Fibroblast of skin of right quadriceps (primary cell): Measurements from ENCODE around the gene DCXR.
A peak's percentile ranks its signal among the peaks of the same experiment; 100 is the strongest.

Source experiments
- DNase-seq: peaks from one replicate; pipeline ENCODE4 v3.0.0-alpha.2; 2013

Gene DCXR

DNA sequence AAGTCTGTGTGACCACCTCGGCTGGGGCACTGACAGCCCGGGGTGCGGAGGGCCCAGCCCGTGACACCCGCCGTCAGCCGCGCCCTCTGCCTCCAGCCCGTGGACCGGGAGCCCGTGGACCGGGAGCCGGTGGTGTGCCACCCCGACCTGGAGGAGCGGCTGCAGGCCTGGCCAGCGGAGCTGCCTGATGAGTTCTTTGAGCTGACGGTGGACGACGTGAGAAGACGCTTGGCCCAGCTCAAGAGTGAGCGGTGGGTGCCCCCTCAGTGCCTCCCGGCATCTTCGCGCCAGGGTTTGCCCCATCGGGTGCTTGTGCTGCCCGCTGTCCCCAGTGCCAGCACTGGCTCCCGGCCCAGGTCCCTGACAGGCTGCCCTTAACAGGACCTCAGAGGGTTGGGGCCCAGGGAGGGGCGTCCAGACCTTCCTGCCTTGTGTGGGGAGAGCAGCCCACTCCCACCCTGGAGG, 28.5 kb downstream of the DCXR start:
- DNase-seq = no peak

DNA sequence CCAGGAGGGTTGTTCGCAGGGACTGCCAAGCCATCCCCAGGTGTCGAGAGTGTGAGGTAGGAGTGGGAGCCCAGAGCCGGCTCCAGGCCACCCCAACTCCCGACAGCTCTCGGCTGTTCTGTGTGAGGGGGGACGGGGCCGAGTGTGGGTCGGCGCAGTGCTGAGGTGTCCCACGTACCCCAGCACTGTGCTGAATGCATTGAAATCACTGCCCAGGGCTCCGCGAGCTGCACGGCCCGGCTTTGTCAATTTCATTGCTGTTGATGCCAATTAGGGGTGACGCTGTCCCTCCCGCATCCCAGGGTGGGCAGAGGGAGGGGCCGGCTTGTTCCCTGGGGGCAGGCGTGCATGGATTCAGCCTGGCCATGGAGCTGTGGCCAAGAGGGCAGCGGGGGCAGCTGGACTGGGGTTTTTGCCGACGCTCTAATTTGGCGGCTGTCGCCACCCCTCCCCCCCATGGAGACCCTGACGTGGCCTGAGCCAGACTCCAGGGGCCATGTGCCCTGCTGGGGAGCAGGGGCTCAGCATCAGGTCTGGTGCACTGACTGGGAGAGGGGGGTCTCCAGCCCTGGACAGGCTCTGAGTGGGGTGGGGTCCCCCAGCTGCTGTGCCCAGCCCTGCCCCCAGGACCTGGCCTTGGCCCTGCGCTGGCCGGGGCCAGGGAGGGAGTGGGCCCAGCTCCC, 29.1 kb downstream of the DCXR start:
- no peak for DNase-seq

DNA sequence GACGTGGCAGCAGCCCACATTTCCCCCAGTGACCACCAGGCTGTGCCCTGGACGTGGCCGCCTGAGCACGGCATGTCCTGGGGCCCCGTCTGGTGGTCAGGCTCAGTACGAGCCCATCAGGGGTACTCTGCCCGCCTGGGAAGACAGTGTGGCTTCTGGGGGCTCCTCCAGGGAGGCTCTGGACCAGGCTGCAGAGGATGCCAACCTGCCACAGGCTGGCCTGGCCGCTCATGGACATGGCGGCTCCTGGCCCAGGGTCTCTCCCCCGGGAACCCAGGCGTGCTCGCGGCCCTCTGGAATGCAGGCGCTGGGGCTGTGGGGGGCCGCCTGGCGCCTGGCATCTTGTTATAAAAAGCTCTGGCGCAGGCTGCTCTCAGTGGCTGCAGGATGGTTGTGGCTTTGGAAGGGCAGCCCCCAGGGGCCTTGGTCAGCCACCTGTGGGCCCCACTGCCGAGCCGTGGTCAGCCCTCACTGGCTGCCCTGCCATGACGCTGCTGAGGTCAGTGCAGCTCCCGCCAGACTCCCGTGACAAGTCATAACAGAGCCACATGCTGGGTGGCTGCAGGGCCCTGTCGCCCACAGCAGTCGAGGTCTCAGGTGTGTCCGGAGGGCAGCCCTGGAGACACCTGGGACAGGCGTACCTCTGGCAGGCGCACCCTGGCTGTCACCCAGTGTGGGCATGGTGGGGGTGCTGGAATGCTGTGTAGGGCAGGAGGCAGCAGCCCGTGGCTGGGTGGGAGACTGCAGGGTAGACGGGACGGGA, 29.8 kb downstream of the DCXR start:
- no peak for DNase-seq

GRCh38 chr17:82007228-82007494, 30.3 kb downstream of the DCXR start:
- DNase-seq = no peak

DNA sequence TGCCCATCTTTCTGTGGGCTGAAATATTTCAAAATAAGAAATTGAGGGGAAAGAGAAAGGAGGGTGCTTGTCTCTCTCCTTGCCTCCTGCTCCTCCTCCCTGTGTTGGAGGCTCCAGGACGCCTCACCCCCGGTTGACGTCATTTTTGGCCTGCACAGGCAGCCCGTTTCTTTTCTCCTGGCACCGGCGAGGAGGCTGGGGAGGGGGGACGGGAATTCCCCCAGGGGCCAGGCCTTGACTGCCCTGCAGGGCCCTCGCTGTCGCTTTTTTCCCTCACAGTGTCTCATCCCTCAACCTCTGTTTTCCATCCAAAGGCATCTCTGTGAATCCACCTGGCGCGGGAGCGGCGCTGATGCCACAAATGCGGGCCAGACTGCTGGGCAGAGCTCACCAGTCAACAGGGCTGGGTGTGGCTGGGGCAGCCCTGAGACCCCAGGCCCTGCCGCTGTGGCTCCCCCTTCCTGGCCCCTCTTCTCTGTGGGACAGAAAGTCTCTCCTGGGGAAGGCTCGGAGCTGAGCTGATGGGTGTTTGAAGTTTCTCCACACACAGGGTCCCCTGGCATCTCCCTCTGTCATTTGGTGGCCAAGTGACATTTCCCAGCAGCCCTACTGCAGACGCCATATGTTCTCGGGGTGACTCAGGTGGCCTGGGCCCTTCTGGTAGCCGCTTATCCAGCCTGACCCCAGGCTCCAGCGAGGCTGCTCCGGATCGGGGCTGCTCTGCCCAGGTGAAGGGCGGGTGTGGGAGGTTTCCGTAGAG, 30.8 kb downstream of the DCXR start:
- DNase-seq = peak; percentile 55

DNA sequence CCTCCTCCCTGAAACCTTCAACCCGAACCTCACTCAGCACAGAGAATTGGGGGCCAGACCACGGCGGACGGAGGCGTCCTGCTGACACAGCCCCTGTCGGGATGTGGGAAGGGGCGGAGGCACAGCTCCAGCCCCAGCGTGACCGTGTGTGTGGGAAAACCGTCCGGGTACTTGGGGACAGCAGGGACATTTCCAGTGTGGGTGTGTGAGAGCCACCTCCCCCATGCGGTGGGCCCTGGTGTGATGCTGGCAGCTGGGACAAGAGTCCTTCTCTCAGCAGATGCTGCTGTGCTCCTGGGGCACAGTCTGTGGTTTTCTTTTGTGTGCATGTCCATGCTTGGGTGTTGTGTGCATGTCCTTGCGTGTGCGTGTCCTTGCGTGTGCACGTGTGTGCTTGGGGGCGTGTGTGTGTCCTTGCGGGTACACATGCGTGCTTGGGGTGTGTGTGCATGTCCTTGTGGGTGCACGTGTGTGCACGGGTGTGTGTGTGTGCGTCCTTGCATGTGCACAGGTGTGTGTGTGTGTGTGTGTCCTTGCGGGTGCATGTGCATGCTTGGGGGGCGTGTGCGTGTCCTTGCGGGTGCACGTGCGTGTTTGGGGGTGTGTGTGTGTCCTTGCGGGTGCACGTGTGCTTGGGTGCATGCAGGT, 31.7 kb downstream of the DCXR start:
- DNase-seq = no peak

DNA sequence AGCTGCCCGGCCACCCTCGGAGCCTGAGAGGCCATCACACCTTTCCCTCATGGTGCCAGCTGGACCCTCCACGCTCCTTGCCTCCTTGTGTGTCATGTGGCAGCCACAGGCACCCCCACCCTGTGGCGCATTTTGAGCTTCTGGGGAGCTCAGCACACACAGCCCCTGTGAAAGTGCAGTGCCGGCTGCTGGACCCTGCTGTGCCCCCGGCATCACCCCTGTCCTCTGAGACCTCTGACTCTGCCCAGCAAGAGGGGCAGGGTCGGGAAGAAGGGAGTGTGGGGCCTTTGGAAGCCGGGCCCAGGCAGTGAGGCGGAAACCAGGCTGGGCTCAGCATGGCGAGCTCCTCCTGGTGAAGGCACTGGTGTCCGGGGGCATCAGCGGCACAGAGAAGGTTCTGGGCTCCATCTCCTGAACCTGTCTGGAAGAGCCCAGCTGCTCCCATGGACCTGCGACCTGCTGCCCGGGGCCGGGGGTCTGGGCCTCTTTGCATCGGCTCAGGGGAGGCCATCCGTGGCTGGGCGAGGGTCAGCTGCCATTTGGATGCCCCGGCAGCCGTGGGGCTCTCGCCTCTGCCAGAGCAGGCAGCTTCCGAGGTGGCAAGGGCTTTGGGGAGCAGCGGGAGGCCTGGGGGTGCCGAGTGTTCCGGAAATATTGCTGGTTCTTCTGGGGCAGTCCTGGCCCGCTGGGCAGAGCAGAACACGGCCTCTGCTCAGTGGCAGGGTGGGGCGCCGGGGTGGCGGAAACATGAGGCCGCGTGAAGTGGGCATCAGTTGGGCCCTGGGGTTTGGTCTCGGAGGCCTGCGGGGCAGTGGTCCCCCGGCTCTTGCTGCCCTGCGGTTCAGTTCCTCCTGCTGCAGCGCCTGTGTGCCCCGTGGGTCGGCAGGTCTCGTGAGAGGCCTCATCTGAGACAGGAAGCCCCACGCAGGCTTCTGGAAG, 32.7 kb downstream of the DCXR start:
- no peak for DNase-seq

DNA sequence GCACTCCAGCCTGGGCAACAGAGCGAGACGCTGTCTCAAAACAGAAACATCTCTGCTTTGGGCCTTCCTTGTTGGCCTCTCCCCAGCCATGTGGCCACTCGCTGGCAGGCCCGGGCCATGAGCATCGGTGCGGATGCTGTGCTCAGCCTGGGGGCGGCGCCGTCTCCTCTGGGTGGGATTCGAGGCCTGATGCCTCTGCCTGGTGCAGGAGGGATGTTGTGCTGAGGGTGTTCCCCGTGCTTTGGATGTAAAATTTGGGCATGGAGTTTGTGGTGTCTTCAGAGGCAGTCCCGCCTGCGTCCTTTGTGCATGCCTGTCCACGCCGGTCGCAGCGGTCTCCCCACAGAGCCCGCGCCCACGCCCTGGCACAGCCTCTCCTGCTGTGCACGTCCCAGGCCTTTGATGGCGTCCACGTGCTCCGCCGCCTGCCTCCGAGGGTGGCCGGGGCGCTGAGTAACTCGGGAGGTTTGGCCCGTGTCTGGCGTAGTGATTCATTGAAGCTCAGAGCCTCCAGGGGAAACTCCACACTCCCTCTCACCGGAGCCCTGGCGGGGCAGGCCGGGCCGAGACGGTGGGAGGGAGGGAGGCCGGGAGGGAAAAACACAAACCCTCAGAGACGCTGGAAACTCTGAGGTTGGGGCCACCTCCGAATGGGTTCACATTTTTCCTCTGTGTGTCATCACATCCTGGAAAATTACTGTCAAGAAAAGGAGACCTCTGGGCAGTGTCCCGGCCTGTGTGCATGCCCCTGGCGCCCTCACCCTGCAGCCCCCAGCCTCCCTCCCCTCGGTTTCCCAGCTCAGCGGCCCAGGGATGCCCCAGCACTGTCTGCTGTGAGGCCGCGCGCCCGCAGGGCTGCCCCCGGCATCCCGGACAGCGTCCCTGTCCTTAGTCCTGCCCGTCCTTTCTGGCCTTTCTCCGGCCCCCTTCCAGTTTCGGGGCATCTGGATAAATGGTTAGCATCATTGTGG, 33.8 kb downstream of the DCXR start:
- DNase-seq = peak; percentile 97

DNA sequence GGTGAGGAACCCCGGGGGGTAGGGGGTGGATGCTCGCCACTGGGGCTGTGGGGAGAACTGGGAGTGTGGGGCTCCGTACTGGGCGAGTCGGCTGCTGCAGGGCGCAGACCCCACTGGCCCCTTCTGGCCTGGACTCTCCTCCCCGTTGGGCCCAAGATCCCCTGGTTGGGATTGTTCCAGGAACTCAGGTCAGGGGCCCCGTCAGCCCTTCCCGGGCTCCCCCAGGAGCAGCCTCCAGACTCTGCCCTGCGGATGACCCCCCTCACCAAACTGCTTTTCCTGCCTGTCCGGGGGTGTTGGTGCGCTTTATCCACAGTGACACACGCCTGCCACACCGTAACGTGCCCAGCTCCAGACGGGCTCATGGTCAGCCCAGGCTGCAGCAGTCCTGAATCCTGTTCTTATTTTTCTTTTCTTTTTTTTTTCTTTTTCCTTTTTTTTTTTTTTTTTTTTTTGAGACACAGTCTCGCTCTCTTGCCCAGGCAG, 35.9 kb downstream of the DCXR start:
- DNase-seq = no peak

GRCh38 chr17:82000803-82001570, 36.5 kb downstream of the DCXR start:
- DNase-seq = no peak

- no peak for DNase-seq
These were observed 37.3 kb downstream of the DCXR start for GRCh38 chr17:81999976-82000802.

- DNase-seq = no peak
These were observed 37.9 kb downstream of the DCXR start for GRCh38 chr17:81999587-81999975.

DNA sequence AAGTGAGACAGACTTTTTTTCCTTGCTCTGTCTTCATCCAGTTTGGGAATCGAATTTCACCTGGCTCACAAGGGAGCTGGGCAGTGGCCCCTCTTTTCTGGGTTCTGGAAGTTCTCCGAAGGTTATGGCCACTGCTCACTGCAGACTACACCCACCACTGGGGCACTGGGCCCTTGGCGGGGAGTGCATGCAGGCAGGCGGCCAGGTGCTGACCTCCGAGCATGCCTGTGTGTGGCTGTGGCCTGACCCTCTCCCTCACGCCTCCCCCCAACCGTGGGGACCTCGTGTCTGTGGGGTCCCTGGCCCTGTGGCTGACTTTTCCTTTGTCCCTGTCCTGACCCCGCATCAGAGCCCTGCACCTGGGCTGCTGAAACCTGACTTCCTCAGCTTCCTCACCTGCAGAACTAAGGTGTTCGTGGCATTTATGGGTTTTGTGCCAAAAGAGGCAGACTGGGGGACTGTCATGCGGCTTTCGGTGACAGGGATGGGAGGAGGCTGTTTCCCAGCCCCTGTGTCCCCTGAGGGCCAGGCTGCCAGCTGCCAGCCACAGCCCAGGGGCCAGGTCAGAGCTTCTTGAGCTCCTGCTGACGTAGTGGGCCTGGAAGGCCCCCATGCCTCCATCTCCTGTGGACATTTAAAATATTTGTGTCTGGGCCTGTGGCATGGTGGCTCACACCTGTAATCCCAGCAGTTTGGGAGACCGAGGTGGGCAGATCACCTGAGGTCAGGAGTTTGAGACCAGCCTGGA, 38.6 kb downstream of the DCXR start:
- DNase-seq = no peak

DNA sequence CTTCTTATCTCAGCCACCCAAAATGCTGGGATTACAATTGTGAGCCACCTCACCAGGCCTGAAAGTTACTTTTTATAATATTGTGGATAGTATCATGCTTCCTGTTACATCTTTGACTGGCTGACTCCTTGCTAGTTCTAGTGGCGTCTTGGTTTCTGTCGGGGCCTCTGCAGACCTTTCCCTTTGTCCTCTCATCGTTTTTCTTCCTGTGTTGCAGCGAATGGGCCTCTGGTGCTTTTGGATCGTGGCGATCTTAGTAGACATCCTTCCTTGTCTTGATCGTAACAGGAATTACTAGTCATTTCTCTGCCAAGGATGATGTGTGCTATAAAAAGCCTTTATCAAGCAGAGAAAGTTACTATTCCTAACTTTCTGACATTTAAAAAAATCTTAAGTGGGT, 39.3 kb downstream of the DCXR start:
- DNase-seq = no peak

GRCh38 chr17:81996757-81997441, 40.6 kb downstream of the DCXR start:
- no peak for DNase-seq

- DNase-seq = no peak
These were observed 41.2 kb downstream of the DCXR start for GRCh38 chr17:81996232-81996756.

- no peak for DNase-seq
These were observed 41.9 kb downstream of the DCXR start for GRCh38 chr17:81995463-81996231.
